Endometrial microvascular endothelial cells (primary cell): Measurements from ENCODE around the gene JAG1. TPM values are rescaled to one million over a fixed set of nuclear protein-coding genes. Genes with fewer than 3 reads are reported as not detected.

Experiments used
- in situ Hi-C: cut with HindIII; loops from 2 replicates; pipeline ENCODE4 v1.10.0; 2017; ENCODE audit warnings: low sequenced_read_pairs, low pct_unique_long_range_greater_than_20kb; ENCODE audit errors: inconsistent ontology term
- total RNA-seq: library from RNA; depleted of rRNA; stranded (reverse); fragments of >200 nt; gene quantifications from one replicate; pipeline ENCODE4 v1.2.3, GENCODE V29; 2015; ENCODE audit errors: inconsistent ontology term

JAG1 gene
- total RNA-seq, 1 donor from 2014 or later = 58.1 TPM

- in situ Hi-C loops = no loop called here
These were observed 15.6 kb downstream of the JAG1 start for GRCh38 chr20:10658051-10658823.

- in situ Hi-C loops = no loop called here
These were observed 16.3 kb downstream of the JAG1 start for GRCh38 chr20:10657453-10657852.

DNA sequence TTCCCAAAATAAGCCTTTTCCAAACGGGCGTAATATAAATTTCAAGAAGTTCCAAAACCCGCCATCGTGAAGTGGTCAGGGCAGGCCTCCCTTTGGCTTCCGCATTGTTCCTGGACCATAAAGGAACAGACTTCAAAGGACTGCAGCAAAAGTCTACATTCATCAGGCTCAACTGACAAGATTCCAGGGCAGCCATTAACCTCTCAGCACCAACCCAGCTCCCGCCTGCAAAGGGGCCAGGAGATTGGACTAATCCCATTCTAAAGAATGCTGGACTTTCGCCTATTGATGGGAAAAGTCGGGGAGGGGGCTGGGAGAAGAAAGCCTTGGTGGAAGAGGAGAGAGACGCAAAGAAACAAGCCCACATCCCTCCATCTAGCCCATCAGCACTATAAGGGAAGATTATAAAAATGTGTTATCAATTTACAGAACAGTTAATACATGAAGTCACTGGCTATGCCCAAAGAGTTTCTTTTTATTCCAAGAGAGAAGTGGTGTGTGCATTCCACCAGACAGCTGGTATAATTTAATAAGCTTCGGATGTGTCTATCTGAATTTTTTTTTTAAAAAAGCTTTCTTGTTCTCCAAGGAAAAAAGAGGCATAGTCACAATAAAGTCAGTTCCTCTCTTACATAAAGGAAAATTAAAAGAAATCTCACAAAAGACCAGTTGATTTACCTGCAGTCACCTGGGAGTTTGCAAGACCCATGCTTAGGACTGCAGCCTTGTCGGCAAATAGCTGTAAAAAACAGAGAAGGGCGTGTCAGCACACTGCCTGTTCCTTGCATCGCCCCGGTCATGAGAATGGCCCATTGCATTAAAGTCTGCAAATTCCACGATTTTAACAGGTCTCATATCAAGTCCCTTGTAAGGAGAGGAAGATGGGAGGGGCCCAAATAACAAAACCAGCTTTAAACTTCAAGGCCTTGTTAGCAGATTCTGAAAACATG is 17.8 kb downstream of the JAG1 start:
- in situ Hi-C loops = no loop called here

DNA sequence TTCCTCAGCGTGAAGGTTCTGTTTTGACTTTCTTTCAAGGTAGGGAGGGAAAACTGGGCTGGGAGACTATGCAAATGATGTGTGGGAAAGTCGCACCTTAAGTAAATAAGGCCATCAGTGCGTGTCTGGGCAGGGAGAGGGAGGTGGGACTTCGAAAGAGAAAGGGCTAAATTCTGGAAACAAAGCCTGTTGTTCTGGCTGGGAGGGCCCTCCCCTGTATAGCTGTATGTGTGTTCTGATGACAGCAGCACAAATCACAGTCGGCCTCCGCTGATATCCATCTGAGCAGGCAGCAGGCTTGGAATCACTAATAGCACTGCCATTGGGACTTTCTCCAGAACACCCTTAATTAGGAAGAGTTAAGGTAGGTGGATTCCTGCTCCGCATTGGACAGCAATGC is 19.2 kb downstream of the JAG1 start:
- in situ Hi-C loops = no loop called here

GRCh38 chr20:10654250-10654610 is 19.6 kb downstream of the JAG1 start:
- in situ Hi-C loops = no loop called here

DNA sequence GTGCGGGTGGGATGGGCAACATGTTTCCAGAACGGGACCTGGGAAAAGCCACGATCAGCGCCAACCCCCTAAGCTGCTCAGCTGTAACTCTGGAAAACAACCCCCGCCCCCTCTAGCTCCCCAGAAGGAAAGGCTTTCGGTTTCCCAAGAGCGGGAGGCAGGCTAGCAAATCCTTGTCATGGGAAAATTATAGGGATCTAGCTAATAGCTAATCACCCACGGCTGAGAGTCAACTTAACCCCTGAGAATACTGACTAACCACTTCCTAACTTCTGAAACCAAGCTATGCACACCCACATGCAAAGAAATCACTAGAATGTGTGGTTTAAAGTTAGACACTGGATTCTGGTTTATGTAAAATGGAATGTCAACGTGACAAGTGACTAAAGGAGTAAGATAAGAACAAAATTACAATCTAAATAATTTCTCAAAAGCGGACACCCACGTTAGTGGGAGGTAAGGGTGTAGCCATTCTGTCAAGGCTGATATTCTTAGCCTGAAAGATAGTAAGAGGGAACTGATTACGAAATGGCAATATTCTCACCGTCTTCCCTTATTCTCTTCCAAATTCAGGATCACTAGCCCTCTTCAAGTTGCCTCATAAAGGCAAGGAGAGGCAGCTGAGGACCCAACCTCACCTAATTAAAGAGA is 20.1 kb downstream of the JAG1 start:
- in situ Hi-C loops = no loop called here

- in situ Hi-C loops = no loop called here
These were observed 21.0 kb downstream of the JAG1 start for GRCh38 chr20:10652660-10653261.

- in situ Hi-C loops = no loop called here
These were observed 21.6 kb downstream of the JAG1 start for GRCh38 chr20:10652185-10652584.

- in situ Hi-C loops = no loop called here
These were observed 22.4 kb downstream of the JAG1 start for GRCh38 chr20:10651227-10651990.

- in situ Hi-C loops = loop anchor here (10.0 kb wide), 1 partner anchor 185 kb away; no protein-coding TSS in a partner anchor
These were observed 24.0 kb downstream of the JAG1 start for GRCh38 chr20:10649797-10650160.

DNA sequence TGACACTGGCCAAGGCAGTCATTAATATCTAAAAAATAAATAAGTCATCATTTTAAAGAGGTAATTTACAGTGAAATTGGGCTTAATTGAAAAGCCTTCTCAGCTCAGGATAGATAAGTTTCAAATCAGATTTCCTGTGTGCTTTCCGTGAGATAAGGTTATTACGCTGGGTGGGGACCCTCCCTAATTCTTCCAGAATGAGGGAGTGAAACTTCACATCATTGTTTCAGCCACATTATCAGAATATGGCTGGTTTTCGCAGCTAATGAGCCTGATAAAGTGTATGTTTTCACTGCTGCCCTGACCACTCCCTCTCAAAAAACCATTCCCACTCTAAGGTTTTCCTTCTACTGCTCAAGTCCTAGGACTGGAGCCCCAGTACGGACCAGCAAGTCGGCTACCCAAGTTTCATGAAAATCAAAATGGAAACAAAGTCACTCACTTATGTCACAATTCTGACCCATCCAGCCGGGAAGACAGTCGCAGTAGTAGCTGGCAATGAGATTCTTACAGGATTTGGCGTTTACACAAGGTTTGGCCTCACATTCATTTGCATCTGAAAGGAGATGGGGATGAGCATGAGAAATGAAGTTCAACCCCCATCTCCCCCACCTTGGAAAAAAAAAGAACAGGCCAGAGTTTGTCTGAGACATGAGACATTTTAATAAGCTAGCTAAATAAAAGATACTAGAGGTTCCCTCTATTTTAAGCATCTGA is 24.6 kb downstream of the JAG1 start:
- in situ Hi-C loops = loop anchor here (10.0 kb wide), 1 partner anchor 184 kb away; no protein-coding TSS in a partner anchor

DNA sequence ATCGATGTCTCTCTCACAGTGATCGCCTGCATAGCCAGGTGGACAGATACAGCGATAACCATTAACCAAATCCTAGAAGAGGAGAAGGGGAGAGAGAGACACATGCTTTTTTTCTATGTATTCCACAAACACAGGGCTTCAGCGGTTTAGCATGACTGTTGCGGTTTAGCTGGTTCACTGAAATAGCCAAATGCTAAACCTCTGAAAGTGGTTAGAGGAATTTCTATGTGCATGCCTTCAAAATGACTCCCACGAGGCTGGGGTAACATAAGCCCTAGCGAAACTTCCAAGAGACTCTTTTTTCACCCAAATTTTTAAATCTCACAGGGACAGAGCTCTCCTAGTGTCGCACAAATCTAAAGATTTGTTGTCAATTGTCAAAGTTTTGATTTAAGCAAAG is 25.1 kb downstream of the JAG1 start:
- in situ Hi-C loops = loop anchor here (10.0 kb wide), 1 partner anchor 184 kb away; no protein-coding TSS in a partner anchor

DNA sequence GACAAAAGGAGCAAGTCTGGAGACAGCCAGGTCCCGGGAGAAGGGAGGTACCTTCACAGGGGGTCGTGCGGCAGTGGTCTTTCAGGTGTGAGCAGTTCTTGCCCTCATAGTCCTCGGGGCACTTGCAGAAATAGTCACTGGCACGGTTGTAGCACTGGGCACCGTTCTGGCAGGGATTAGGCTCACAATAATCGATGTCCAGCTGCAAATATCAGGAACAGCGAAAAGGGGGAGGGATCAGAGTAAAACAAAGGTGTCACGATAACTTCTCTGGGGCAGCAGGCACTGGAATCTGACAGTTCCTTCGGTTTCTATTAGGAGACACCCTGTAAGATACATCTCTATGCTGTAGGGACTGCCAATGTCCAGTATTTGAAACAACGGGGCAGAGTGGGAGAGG is 25.9 kb downstream of the JAG1 start:
- in situ Hi-C loops = loop anchor here (10.0 kb wide), 1 partner anchor 183 kb away; no protein-coding TSS in a partner anchor

DNA sequence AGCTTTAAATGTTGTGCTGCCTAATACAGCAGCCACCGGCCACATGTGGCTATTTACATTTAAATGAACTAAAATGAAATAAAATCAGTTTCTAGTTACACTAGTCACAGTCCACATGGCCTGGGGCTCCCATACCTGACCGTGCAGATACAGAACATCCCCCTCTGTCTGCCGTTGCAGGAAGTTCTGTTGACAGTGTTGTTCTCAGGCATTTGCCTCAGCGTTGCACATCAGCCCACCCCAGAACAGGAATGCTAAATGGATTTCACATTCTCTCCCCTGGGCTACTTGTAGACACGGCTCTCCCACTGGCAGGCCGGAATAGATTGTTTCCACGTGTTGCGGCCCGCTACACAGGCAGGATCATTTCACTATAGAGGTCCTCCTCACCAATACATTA is 26.3 kb downstream of the JAG1 start:
- in situ Hi-C loops = loop anchor here (10.0 kb wide), 1 partner anchor 183 kb away; no protein-coding TSS in a partner anchor

DNA sequence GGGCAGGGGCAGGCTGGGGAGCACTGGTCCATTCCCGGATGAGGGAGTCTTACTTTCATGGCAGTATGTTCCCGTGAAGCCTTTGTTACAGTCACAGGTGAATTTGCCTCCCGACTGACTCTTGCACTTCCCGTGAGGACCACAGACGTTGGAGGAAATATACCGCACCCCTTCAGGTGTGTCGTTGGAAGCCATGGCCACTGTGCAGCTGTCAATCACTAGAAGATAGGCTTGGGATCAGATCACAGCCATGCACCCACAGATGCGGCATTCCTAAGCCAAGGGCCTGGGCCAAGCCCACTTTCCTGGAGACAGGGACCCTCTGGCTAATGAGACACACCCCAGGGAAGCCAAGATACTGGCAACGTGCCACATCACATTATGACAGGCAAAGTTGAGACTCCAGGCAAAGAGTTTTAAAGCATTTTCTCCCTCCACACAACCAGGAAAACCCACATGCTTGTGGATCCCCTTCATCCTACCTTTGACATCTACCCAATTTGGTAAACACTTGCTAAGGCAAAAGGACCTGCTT is 26.8 kb downstream of the JAG1 start:
- in situ Hi-C loops = loop anchor here (10.0 kb wide), 1 partner anchor 182 kb away; no protein-coding TSS in a partner anchor

GRCh38 chr20:10646006-10646405 is 27.8 kb downstream of the JAG1 start:
- in situ Hi-C loops = loop anchor here (10.0 kb wide), 1 partner anchor 181 kb away; no protein-coding TSS in a partner anchor

DNA sequence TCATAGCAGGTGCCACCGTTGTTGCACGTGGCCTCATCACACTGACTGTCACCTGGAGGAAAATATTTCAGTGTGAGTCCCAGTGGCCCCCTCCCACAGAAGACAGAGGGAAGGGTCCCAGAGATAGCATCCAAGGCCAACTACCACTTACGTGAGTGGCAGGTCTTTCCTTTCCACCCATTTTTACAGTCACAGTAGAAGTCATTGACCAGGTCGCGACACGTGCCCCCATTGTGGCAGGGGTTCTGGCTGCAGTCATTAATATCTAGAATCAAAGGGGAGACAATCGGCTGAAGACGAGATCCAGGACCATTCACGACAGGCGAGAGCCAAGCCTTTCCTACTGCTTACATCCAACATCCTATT is 28.6 kb downstream of the JAG1 start:
- in situ Hi-C loops = loop anchor here (10.0 kb wide), 1 partner anchor 180 kb away; no protein-coding TSS in a partner anchor
